ENCODE data around the gene FKBP8. TPM values are rescaled to one million over a fixed set of nuclear protein-coding genes. Genes with fewer than 3 reads are reported as not detected.

FKBP8 gene
- total RNA-seq, 1 experiment from 2014 or later, result 345 TPM

- no peak for TF ChIP-seq JAZF1 (CRISPR knock-in tag; IDR thresholded peaks at IDR 0.05)
- TF ChIP-seq OVOL2 (CRISPR knock-in tag; IDR thresholded peaks at IDR 0.05; ENCODE audit: borderline replicate concordance), result no peak
- TF ChIP-seq MXD4 (CRISPR knock-in tag; IDR thresholded peaks at IDR 0.05; ENCODE audit: borderline replicate concordance), result no peak
- no peak for TF ChIP-seq IRF1 (CRISPR knock-in tag; IDR thresholded peaks at IDR 0.05)
- TF ChIP-seq ZNF281 (CRISPR knock-in tag; IDR thresholded peaks at IDR 0.05), result no peak
- TF ChIP-seq ZNF425 (CRISPR knock-in tag; conservative IDR thresholded peaks at IDR 0.05), result no peak
- TF ChIP-seq ERG (CRISPR knock-in tag; IDR thresholded peaks at IDR 0.05), result no peak
- no peak for TF ChIP-seq USF1 (CRISPR knock-in tag; IDR thresholded peaks at IDR 0.05)
- TF ChIP-seq FOXP4 (CRISPR knock-in tag; IDR thresholded peaks at IDR 0.05), result no peak
- no peak for TF ChIP-seq ZBTB21 (CRISPR knock-in tag; IDR thresholded peaks at IDR 0.05; ENCODE audit: borderline replicate concordance)
- TF ChIP-seq JUN (CRISPR knock-in tag; IDR thresholded peaks at IDR 0.05), result no peak
- no peak for TF ChIP-seq USF2 (CRISPR knock-in tag; IDR thresholded peaks at IDR 0.05)
- TF ChIP-seq AFF4 (CRISPR knock-in tag; IDR thresholded peaks at IDR 0.05; ENCODE audit: borderline replicate concordance), result no peak
- TF ChIP-seq CREM (CRISPR knock-in tag; IDR thresholded peaks at IDR 0.05), result peak; percentile 85; the same call in 1 of the 2 replicates
- TF ChIP-seq E2F4 (CRISPR knock-in tag; IDR thresholded peaks at IDR 0.05; ENCODE audit: borderline replicate concordance, low read depth), result no peak
- TF ChIP-seq ATF1 (CRISPR knock-in tag; IDR thresholded peaks at IDR 0.05), result no peak
- TF ChIP-seq TEAD1 (CRISPR knock-in tag; IDR thresholded peaks at IDR 0.05), result peak; percentile 75
- no peak for TF ChIP-seq GABPB1 (CRISPR knock-in tag; IDR thresholded peaks at IDR 0.05)
- no peak for TF ChIP-seq ZSCAN18 (CRISPR knock-in tag; IDR thresholded peaks at IDR 0.05)
Observed at GRCh38 chr19:18590273-18591272, 47.2 kb upstream of the FKBP8 start (continued).

All from WTC11 (cell line).